OCI-LY3 (cell line): Measurements from ENCODE around the gene TBC1D5.

Experiments
- H2AFZ ChIP-seq: fragments of 200-600, 300-600 bp; shearing (Covaris generic); 2 replicates; pipeline ENCODE4 v1.6.0; 2014; ENCODE audit warnings: antibody characterized with exemption, low read depth, low read length
- H3K27ac ChIP-seq: fragments of 200-600, 300-600 bp; sonication (generic); 2 replicates; pipeline ENCODE4 v1.5.1; 2014; ENCODE audit warnings: mild to moderate bottlenecking, low read length, moderate library complexity, mixed read lengths
- H3K27me3 ChIP-seq: fragments of 200-600, 300-600 bp; sonication (generic); 2 replicates; pipeline ENCODE4 v1.6.1; 2014; ENCODE audit warnings: low read depth, low read length, mixed read lengths
- H3K36me3 ChIP-seq: fragments of 200-600, 300-600 bp; sonication (generic); replicated peaks from 2 replicates; pipeline ENCODE3; 2014; ENCODE audit warnings: low read depth, low read length, mixed read lengths
- H3K4me1 ChIP-seq: fragments of 300-600, 200-600 bp; sonication (generic); 2 replicates; pipeline ENCODE4 v1.6.1; 2014; ENCODE audit warnings: low read length, mixed read lengths
- H3K4me2 ChIP-seq: fragments of 200-600, 300-600 bp; sonication (generic); 2 replicates; pipeline ENCODE4 v1.6.1; 2014; ENCODE audit warnings: low read length, mixed read lengths
- H3K4me3 ChIP-seq: fragments of 300-600, 200-600 bp; sonication (generic); 2 replicates; pipeline ENCODE4 v1.5.1; 2014; ENCODE audit warnings: antibody characterized with exemption, mild to moderate bottlenecking, low read length, moderate library complexity
- H3K79me2 ChIP-seq: fragments of 300-600, 200-600 bp; shearing (Covaris generic); 2 replicates; pipeline ENCODE4 v1.6.1; 2014; ENCODE audit warnings: mild to moderate bottlenecking, low read length, mixed read lengths
- H3K9ac ChIP-seq: fragments of 300-600, 200-600 bp; shearing (Covaris generic); 2 replicates; pipeline ENCODE4 v1.6.0; 2014; ENCODE audit warnings: mild to moderate bottlenecking, low read length, moderate library complexity
- H3K9me3 ChIP-seq: fragments of 200-600, 300-600 bp; shearing (Covaris generic); 2 replicates; pipeline ENCODE4 v1.6.1; 2014; ENCODE audit warnings: low read length, mixed read lengths; ENCODE audit not compliant: insufficient read depth
- H4K20me1 ChIP-seq: fragments of 200-600, 300-600 bp; sonication (generic); 2 replicates; pipeline ENCODE4 v1.6.1; 2016; ENCODE audit warnings: low read length, mixed read lengths; ENCODE audit not compliant: insufficient read depth
- EZH2phosphoT487 ChIP-seq: fragments of 200-600 bp; shearing (Covaris generic); IDR thresholded peaks from 2 replicates; pipeline ENCODE4 v1.6.1; 2018; ENCODE audit warnings: antibody characterized with exemption, mixed run types, low read depth
- TF ChIP-seq, protein P1 (sequence below): fragments of 200-600, 300-600 bp; sonication (generic); IDR thresholded peaks from 2 replicates; pipeline ENCODE4 v1.5.1; 2014; ENCODE audit warnings: antibody characterized with exemption, low read length, low read depth

The TBC1D5 gene

DNA sequence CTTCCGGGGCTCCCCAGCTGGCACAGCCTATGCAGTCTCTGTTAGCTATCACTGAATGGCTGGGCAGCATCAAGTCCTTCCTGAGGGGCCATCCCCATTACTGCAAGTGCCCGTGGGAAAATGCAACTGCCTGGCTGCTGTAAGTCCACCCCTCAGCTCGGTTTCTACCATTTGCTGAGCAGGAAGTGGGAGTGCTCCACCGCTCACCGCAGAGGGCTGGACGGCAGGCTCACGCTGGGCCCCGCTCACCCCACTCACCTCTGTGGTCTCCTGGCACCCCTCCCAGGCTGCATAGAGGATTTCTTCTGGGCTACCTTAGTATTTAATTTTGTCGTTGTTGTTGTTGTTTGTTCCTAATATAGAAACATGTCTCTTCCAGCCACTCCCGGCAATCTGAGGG, 587.5 kb downstream of the TBC1D5 start:
- Histone ChIP-seq H3K27ac (no peak overlapping the region), H3K4me3 (no peak overlapping the region), H4K20me1 (no peaks in the 10 kb centered on the region), H3K36me3 (peaks cover 21% of the 10 kb centered on the region), H3K4me2 (no peak overlapping the region), H3K9ac (no peak overlapping the region), H2AFZ (no peak overlapping the region), H3K4me1 (no peaks in the 10 kb centered on the region), H3K9me3 (no peaks in the 10 kb centered on the region), H3K79me2 (no peaks in the 10 kb centered on the region), H3K27me3 (no peaks in the 10 kb centered on the region)
- TF ChIP-seq, protein P1, sequence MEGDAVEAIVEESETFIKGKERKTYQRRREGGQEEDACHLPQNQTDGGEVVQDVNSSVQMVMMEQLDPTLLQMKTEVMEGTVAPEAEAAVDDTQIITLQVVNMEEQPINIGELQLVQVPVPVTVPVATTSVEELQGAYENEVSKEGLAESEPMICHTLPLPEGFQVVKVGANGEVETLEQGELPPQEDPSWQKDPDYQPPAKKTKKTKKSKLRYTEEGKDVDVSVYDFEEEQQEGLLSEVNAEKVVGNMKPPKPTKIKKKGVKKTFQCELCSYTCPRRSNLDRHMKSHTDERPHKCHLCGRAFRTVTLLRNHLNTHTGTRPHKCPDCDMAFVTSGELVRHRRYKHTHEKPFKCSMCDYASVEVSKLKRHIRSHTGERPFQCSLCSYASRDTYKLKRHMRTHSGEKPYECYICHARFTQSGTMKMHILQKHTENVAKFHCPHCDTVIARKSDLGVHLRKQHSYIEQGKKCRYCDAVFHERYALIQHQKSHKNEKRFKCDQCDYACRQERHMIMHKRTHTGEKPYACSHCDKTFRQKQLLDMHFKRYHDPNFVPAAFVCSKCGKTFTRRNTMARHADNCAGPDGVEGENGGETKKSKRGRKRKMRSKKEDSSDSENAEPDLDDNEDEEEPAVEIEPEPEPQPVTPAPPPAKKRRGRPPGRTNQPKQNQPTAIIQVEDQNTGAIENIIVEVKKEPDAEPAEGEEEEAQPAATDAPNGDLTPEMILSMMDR, result no peak
- TF ChIP-seq EZH2phosphoT487, result no peak

DNA sequence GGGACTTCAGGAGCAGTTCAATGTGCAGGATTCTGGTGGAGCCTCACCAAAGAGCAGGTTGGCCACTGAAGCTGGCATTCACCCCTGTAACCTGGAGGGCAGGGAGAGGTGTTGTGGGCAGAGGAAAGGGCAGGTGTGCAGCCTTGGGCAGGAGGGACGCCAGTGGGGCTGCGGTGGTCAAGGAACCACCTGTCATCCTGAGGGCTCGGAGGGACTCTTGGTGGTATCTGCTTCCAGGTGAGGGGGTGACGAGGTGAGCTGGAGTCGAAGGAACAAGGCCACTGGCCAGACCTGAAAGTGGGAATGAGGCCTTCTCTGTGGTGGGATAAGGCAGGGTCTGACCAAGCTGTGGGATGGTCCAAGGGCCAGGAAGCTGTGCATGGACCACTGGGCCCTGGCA, 588.2 kb downstream of the TBC1D5 start:
- Histone ChIP-seq H3K9me3 (no peaks in the 10 kb centered on the region), H3K79me2 (no peaks in the 10 kb centered on the region), H3K9ac (no peak overlapping the region), H2AFZ (no peak overlapping the region), H3K4me1 (no peaks in the 10 kb centered on the region), H3K27ac (no peak overlapping the region), H3K27me3 (no peaks in the 10 kb centered on the region), H3K4me2 (no peak overlapping the region), H3K4me3 (no peak overlapping the region), H4K20me1 (no peaks in the 10 kb centered on the region), H3K36me3 (peaks cover 21% of the 10 kb centered on the region)
- TF ChIP-seq, protein P1, result no peak
- no peak for TF ChIP-seq EZH2phosphoT487

DNA sequence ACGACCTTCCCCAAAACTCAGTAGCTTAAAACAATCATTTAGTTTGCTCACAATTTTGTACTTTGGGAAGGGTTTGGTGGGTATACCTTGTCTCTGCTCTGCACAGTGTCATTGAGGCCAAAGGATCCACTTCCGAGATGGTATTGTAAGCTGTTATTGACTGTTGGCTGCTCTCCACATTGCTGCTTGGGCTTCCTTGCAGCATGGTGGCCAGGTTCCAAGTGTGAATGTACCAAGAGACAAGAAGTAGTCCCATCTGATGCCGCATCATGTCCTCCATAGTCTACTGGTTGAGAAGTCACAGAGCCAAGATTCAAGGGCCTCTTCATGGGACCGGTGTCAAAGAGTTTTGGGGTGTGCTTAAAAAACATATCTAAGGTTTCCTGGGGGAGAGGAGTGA, 589.2 kb downstream of the TBC1D5 start:
- no peaks in the 10 kb centered on the region for H3K4me1 ChIP-seq
- no peak overlapping the region for H2AFZ ChIP-seq
- peaks cover 16% of the 10 kb centered on the region for H3K36me3 ChIP-seq
- no peaks in the 10 kb centered on the region for H3K9me3 ChIP-seq
- H3K4me2 ChIP-seq, result no peak overlapping the region
- TF ChIP-seq, protein P1, result no peak
- no peak for TF ChIP-seq EZH2phosphoT487
- no peak overlapping the region for H3K27ac ChIP-seq
- H3K4me3 ChIP-seq, result no peak overlapping the region
- H3K79me2 ChIP-seq, result no peaks in the 10 kb centered on the region
- H3K9ac ChIP-seq, result no peak overlapping the region
- no peaks in the 10 kb centered on the region for H4K20me1 ChIP-seq
- H3K27me3 ChIP-seq, result no peaks in the 10 kb centered on the region

DNA sequence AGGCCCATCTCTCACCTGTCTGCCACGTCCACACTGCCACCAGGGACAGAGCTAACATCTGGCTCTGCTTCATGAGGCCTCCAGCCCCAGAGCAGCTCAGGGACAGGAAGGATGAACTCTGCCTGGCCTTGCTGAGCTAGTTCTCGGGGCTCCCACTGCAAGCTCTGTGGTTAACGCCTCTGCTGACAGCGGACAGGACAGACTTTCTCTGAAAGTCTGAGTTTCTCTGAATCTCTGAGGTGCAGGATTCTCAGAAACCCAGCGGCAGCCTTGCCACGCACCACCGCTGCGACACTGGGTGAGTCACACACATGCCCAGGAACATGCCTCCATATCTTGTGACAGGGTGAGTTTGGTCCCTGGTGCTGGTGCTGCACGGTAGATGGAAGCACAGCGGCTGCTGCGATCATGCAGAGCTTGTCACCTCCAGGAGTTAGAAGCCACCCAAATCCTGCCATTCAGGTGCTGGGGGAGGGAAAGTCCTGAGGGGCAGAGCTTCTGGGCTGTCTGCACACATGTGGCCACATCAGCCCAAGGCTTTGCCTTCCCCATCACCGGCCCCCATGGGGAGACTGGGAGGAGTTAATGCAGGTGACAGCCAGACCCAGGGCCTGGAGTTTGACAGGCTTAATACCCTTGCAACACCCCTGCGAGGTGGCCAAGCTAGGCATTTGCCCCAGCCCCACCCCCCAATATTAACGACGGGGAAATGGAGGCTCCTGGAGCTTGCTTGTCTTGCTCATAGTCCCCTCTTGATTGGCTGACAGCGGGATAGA, 590.6 kb downstream of the TBC1D5 start:
- no peak overlapping the region for H3K27ac ChIP-seq
- no peak overlapping the region for H3K4me3 ChIP-seq
- H2AFZ ChIP-seq, result no peak overlapping the region
- H4K20me1 ChIP-seq, result no peaks in the 10 kb centered on the region
- no peaks in the 10 kb centered on the region for H3K4me1 ChIP-seq
- no peaks in the 10 kb centered on the region for H3K79me2 ChIP-seq
- H3K27me3 ChIP-seq, result no peaks in the 10 kb centered on the region
- H3K9me3 ChIP-seq, result no peaks in the 10 kb centered on the region
- H3K4me2 ChIP-seq, result no peak overlapping the region
- H3K9ac ChIP-seq, result no peak overlapping the region
- TF ChIP-seq EZH2phosphoT487, result no peak
- TF ChIP-seq, protein P1, result no peak
- H3K36me3 ChIP-seq, result peaks cover 16% of the 10 kb centered on the region
